ENCODE measurements around the gene NAT10.

DNA sequence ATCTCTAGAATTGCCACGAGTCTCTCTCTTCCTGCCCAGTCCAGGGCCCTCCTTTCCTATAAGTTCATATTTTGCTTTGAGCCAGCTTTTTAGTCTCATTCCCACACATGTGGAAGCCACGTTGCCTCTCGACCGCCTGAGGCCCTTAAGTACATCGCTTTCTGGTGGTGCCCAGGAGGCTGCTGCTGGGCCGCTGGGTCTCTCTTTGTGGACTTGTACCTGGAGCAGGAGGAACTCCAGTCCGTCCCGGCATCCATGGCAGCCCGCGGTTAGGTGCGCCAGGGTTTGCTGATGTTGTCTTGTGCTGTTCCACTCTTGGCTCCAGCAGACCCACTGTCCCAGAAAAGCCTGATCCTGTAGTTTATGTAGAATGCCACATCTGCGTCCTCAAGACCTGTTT is 41.0 kb downstream of the NAT10 start:
- TF ChIP-seq, protein P1, sequence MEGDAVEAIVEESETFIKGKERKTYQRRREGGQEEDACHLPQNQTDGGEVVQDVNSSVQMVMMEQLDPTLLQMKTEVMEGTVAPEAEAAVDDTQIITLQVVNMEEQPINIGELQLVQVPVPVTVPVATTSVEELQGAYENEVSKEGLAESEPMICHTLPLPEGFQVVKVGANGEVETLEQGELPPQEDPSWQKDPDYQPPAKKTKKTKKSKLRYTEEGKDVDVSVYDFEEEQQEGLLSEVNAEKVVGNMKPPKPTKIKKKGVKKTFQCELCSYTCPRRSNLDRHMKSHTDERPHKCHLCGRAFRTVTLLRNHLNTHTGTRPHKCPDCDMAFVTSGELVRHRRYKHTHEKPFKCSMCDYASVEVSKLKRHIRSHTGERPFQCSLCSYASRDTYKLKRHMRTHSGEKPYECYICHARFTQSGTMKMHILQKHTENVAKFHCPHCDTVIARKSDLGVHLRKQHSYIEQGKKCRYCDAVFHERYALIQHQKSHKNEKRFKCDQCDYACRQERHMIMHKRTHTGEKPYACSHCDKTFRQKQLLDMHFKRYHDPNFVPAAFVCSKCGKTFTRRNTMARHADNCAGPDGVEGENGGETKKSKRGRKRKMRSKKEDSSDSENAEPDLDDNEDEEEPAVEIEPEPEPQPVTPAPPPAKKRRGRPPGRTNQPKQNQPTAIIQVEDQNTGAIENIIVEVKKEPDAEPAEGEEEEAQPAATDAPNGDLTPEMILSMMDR (IDR thresholded peaks at IDR 0.05): no peak
- no peak for TF ChIP-seq POLR2A (IDR thresholded peaks at IDR 0.05)
